Gastroesophageal sphincter (tissue), 3 donors: ENCODE data around the gene SCD5.

Experiments used
- CTCF ChIP-seq, 4 experiments: fragments of 200-600 bp in 2 of 4; fragments of 450-650 bp in 2 of 4; sonication (generic) in 1 of 4; IDR thresholded peaks; one replicate each; pipeline ENCODE4 v1.5.1; 2017 to 2019; ENCODE audit warnings: antibody characterized with exemption in 4 of 4, mild to moderate bottlenecking in 2 of 4, moderate library complexity in 2 of 4
- EP300 ChIP-seq: sonication (generic); formaldehyde crosslinking; IDR thresholded peaks from one replicate; pipeline ENCODE4 v1.6.1; 2017; ENCODE audit warnings: antibody characterized with exemption, mild to moderate bottlenecking
- POLR2A ChIP-seq, 2 donors: fragments of 450-650 bp; IDR thresholded peaks; one replicate each; pipeline ENCODE4 v1.6.1; 2017; ENCODE audit warnings: antibody characterized with exemption in 2 of 2, mild to moderate bottlenecking in 2 of 2, moderate library complexity in 1 of 2
- POLR2AphosphoS5 ChIP-seq: sonication (generic); formaldehyde crosslinking; IDR thresholded peaks from one replicate; pipeline ENCODE4 v1.6.1; 2017; ENCODE audit warnings: antibody characterized with exemption

DNA sequence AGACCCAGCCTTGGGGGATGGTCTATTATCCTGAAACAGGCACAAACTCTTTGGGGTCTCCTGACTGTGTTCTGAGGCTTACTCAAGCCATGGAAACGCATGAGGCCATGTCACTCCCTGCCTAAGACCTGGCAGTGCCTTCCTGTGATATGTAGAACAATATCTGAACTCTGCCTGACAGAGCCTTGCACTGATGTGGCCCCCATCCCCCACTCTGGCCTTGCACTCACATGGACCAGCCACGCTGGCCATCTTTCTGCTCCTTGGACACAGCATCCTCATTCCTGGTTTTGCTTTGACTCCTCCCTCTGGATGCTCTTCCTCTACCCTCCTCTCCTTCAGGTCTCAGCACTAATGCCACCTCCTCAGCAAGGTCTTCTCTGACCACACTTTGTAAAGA is 100.2 kb downstream of the SCD5 start:
- TF ChIP-seq CTCF (IDR thresholded peaks at IDR 0.05), result no peak
- no peak for TF ChIP-seq POLR2A (IDR thresholded peaks at IDR 0.05)
- no peak for TF ChIP-seq POLR2AphosphoS5
- no peak for TF ChIP-seq EP300
